ENCODE results near the gene NBAS.

The NBAS gene

GRCh38 chr2:15605721-15606120, 44.6 kb upstream of the NBAS start:
- no peak overlapping the region for H3K4me3 ChIP-seq (ENCODE audit: low read depth, low read length)
- in situ Hi-C loops (cut with HindIII; ENCODE audit: low sequenced_read_pairs) = no loop called here
- no peak for TF ChIP-seq CTCF (IDR thresholded peaks at IDR 0.05; ENCODE audit: low read depth, low read length)
- DNase-seq (ENCODE audit: low read depth, low spot score) = no peak

GRCh38 chr2:15603948-15604347, 42.8 kb upstream of the NBAS start:
- in situ Hi-C loops (cut with HindIII; ENCODE audit: low sequenced_read_pairs) = no loop called here
- no peak for TF ChIP-seq CTCF (IDR thresholded peaks at IDR 0.05; ENCODE audit: low read depth, low read length)
- no peak for DNase-seq (ENCODE audit: low read depth, low spot score)
- H3K4me3 ChIP-seq (ENCODE audit: low read depth, low read length) = no peak overlapping the region

- no peak overlapping the region for H3K4me3 ChIP-seq (ENCODE audit: low read depth, low read length)
- in situ Hi-C loops (cut with HindIII; ENCODE audit: low sequenced_read_pairs) = no loop called here
- no peak for DNase-seq (ENCODE audit: low read depth, low spot score)
- TF ChIP-seq CTCF (IDR thresholded peaks at IDR 0.05; ENCODE audit: low read depth, low read length) = no peak
These were observed 42.1 kb upstream of the NBAS start for GRCh38 chr2:15603044-15603765.

GRCh38 chr2:15602393-15602792, 41.3 kb upstream of the NBAS start:
- no peak overlapping the region for H3K4me3 ChIP-seq (ENCODE audit: low read depth, low read length)
- no peak for TF ChIP-seq CTCF (IDR thresholded peaks at IDR 0.05; ENCODE audit: low read depth, low read length)
- DNase-seq (ENCODE audit: low read depth, low spot score) = no peak
- in situ Hi-C loops (cut with HindIII; ENCODE audit: low sequenced_read_pairs) = no loop called here

- no peak overlapping the region for H3K4me3 ChIP-seq (ENCODE audit: low read depth, low read length)
- no peak for TF ChIP-seq CTCF (IDR thresholded peaks at IDR 0.05; ENCODE audit: low read depth, low read length)
- no peak for DNase-seq (ENCODE audit: low read depth, low spot score)
- in situ Hi-C loops (cut with HindIII; ENCODE audit: low sequenced_read_pairs) = no loop called here
These were observed 40.5 kb upstream of the NBAS start for GRCh38 chr2:15601681-15602080.

GRCh38 chr2:15599994-15600393, 38.9 kb upstream of the NBAS start:
- in situ Hi-C loops (cut with HindIII; ENCODE audit: low sequenced_read_pairs) = no loop called here
- no peak overlapping the region for H3K4me3 ChIP-seq (ENCODE audit: low read depth, low read length)
- DNase-seq (ENCODE audit: low read depth, low spot score) = no peak
- no peak for TF ChIP-seq CTCF (IDR thresholded peaks at IDR 0.05; ENCODE audit: low read depth, low read length)
